ENCODE measurements around the gene PLXDC1. TPM values are rescaled to one million over a fixed set of nuclear protein-coding genes. Genes with fewer than 3 reads are reported as not detected.

PLXDC1 gene
- total RNA-seq, 1 donor from 2014 or later = 12.2 TPM

- peaks cover 7% of the 10 kb centered on the region for H3K4me1 ChIP-seq
- H3K9me3 ChIP-seq (replicated peaks) = no peaks in the 10 kb centered on the region
- peaks cover 28% of the 10 kb centered on the region for H3K27me3 ChIP-seq (ENCODE audit: low read depth)
- no peak overlapping the region for H3K4me3 ChIP-seq
- no peaks in the 10 kb centered on the region for H3K36me3 ChIP-seq
- intact Hi-C loops (cut with micrococcal nuclease) = no loop called here
- TF ChIP-seq CTCF (IDR thresholded peaks at IDR 0.05; ENCODE audit: borderline replicate concordance) = no peak
- no peak overlapping the region for H3K27ac ChIP-seq (replicated peaks)
- no peak for DNase-seq
Measured at GRCh38 chr17:39113871-39114270, 37.6 kb downstream of the PLXDC1 start.

GRCh38 chr17:39110435-39111136, 40.9 kb downstream of the PLXDC1 start:
- no peak for TF ChIP-seq CTCF (IDR thresholded peaks at IDR 0.05; ENCODE audit: borderline replicate concordance)

GRCh38 chr17:39108461-39109375, 42.7 kb downstream of the PLXDC1 start:
- Histone ChIP-seq H3K4me3 (no peak overlapping the region), H3K9me3 (replicated peaks) (no peaks in the 10 kb centered on the region), H3K36me3 (no peaks in the 10 kb centered on the region), H3K27me3 (ENCODE audit: low read depth) (peaks cover 40% of the 10 kb centered on the region), H3K4me1 (peaks cover 19% of the 10 kb centered on the region), H3K27ac (replicated peaks) (no peak overlapping the region)
- DNase-seq = no peak
- no peak for TF ChIP-seq CTCF (IDR thresholded peaks at IDR 0.05; ENCODE audit: borderline replicate concordance)
- intact Hi-C loops (cut with micrococcal nuclease) = no loop called here

More at GRCh38 chr17:39110435-39111136, 40.9 kb downstream of the PLXDC1 start:
- no peaks in the 10 kb centered on the region for H3K9me3 ChIP-seq (replicated peaks)
- H3K27ac ChIP-seq (replicated peaks) = no peak overlapping the region
- no peaks in the 10 kb centered on the region for H3K36me3 ChIP-seq
- peaks cover 40% of the 10 kb centered on the region for H3K27me3 ChIP-seq (ENCODE audit: low read depth)
- H3K4me3 ChIP-seq = no peak overlapping the region
- no peak for DNase-seq
- intact Hi-C loops (cut with micrococcal nuclease) = no loop called here
- H3K4me1 ChIP-seq = peaks cover 7% of the 10 kb centered on the region

GRCh38 chr17:39107973-39108372, 43.5 kb downstream of the PLXDC1 start:
- no peak for TF ChIP-seq CTCF (IDR thresholded peaks at IDR 0.05; ENCODE audit: borderline replicate concordance)
- Histone ChIP-seq H3K4me1 (peaks cover 19% of the 10 kb centered on the region), H3K9me3 (replicated peaks) (no peaks in the 10 kb centered on the region), H3K4me3 (no peak overlapping the region), H3K36me3 (no peaks in the 10 kb centered on the region), H3K27ac (replicated peaks) (no peak overlapping the region), H3K27me3 (ENCODE audit: low read depth) (peaks cover 40% of the 10 kb centered on the region)
- intact Hi-C loops (cut with micrococcal nuclease) = no loop called here
- no peak for DNase-seq

GRCh38 chr17:39107155-39107554, 44.3 kb downstream of the PLXDC1 start:
- Histone ChIP-seq H3K27ac (replicated peaks) (no peak overlapping the region), H3K4me3 (no peak overlapping the region), H3K9me3 (replicated peaks) (no peaks in the 10 kb centered on the region), H3K27me3 (ENCODE audit: low read depth) (peaks cover 35% of the 10 kb centered on the region), H3K36me3 (no peaks in the 10 kb centered on the region), H3K4me1 (peaks cover 19% of the 10 kb centered on the region)
- TF ChIP-seq CTCF (IDR thresholded peaks at IDR 0.05; ENCODE audit: borderline replicate concordance) = no peak
- no peak for DNase-seq
- intact Hi-C loops (cut with micrococcal nuclease) = no loop called here

All from left ventricle myocardium inferior (tissue), 1 donor.